ENCODE results near the gene TMEM39B.
"Not testable (repeated sequence)": the region's sequence is repeated elsewhere in the genome, so short reads cannot be mapped to it uniquely, and the experiment has no call there.

TMEM39B gene

DNA sequence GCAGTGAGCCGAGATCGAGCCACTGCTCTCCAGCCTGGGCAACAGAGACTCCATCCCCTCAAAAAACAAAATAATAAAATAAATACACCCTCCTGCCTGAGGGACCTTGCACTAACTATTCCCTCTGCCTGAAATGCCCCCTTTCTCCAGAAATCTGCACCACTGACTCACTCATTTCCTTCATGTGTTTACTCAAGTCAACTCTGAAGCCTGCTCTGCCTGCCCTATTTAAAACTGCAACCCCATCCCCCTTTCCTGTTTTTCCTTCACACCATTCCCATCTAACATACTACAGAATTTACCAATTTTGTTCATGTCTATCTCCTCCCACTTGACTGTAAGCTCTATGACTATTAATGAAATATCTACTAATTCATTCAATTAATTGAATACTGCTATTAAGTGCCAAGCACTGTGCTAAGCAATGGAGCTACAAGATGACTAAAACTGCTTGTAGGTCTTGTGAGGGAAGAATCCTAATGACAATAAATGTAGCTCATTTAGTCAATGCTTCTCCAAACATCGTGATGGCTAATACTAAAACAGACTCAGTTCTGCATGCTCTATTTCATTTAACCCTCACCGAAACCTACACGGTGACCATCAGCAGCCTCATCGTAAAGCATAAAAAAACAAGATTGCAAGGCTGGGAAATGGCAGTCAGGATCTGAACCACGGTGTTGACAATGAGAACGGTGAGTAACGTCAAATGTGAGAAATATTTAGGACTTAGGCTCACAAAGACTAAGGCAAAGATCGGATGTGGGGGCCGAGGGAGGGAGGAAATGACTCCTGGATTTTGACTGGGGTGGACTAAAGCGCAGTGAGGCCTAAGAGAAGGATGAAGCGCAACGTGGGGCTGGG is 749 bp upstream of the TMEM39B start:
- peak in 1 of 2 experiments; percentile 36 for DNase-seq

DNA sequence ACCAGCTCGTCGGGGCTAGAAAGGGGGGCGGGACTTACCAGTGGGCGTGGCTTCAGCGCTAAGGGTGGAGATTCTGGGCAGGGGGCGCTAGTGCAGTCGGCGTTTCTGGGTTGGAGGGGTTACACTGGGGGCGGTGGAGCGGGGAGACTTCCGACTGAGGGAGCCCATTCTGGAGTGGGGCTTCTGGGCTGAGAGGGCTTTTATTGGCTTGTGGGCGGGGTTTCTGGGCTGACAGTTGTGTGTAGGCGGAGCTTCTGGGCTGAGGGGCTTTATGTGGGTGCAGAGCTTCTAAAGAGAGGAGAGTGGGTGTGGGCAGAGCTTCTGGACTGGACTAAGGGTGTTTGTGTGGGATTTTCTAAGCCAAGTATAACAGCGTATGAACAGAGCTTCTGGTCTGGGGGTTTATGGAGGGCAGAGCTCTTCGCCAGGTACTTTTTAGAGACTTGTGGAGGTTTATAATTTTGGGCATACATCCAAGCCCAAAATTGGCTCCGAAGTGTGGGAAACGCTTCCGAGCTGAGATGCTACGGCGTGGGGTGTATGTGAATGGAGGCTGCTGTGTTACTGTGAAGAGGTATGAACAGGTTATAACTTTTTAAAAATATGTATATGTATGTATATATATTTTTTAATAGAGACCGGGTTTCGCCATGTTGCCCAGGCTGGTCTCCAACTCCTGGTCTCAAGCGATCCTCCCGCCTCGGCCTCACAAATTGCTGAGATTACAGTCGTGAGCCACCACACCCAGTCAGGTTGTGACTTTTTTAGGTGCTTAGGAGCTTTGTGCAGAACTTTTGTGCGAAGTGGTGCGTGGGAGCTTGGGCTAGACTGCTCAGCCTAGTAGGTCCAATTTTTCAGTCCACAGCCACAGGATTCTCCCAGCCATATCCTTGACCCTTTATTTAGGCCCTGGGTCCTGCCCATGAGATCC is 825 bp downstream of the TMEM39B start:
- DNase-seq, result peak in 1 of 2 experiments; percentile 81

DNA sequence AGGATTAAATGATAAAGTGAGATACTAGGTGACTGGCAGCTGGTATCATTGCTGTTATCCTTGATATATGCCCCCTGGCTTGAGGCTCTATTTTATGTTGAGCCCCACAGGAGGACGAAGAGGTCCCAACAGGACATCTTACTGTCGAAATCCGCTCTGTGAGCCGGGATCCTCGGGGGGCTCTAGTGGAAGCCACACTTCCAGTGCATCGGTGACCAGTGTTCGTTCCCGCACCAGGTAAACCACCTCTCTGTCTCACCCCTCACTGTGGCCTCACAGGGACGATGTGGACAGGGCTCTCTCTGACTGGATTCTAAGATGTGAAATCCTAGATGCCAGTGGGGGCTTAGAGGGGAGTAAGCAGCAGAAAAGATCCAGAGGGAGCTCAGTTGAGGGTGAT is 2.1 kb downstream of the TMEM39B start:
- no peak for DNase-seq

DNA sequence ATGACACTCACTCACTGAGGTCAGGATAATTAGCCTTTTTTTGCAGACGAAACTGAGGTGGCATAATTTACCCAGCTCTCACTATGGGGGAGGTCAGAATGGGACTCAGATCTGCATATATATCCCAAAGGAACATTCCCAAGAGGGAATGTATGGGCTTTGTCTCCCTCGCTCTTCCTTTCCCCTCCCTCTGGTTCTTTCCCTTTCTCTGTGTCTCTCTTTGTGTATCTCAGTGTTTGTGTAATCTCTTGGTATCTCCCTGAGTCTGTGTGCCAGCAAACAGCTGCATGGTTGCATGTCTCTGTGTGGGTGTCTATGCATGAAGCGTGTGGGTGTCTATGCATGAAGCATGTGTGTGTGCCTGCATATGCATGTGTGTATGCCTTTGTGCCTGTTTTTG is 4.7 kb downstream of the TMEM39B start:
- DNase-seq, result no peak

DNA sequence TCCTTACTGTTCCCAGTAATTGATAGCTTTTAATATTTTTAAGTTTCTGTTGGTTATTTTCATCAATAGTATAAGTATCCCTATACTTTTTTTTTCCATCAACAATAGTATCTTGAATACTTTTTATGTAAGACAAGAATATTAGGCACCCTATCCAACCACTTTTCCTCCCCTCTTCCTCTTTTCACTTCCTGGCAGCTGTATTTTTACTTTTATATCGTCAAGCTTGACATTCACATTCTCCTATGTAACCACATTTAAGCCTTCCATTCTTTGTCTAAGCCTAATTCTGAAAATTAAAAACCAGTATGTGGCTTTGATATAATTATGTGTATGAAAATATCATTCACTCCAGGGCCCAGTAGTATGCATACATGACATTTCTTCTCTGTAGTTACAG is 9.3 kb downstream of the TMEM39B start:
- DNase-seq, result no peak

DNA sequence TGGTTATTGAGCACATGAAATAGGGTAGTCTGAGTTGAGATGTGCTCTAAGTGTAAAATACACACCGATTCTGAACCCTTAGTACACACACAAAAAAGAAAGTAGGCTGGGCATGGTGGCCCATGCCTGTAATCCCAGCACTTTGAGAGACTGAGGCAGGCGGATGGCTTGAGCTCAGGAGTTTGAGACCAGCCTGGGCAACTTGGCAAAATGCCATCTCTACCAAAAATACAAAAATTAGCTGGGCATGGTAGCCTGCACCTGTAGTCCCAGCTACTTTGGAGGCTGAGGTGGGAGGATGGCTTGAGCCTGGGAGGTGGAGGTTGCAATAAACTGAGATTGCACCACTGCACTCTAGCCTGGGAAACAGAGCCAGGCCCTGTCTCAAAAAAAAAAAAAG is 13.6 kb downstream of the TMEM39B start:
- DNase-seq, result not testable (repeated sequence)

GRCh38 chr1:32091176-32091575 is 18.4 kb downstream of the TMEM39B start:
- no peak for DNase-seq

DNA sequence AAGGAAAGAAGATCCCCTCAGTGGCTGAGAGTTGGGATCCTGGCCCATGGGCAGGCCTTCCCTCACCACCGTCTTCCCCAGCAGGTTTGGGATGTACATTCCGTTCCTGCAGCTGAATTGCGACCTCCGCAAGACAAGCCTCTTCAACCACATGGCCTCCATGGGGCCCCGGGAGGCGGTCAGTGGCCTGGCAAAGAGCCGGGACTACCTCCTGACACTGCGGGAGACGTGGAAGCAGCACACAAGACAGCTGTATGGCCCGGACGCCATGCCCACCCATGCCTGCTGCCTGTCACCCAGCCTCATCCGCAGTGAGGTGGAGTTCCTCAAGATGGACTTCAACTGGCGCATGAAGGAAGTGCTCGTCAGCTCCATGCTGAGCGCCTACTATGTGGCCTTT is 18.9 kb downstream of the TMEM39B start:
- no peak for DNase-seq

GRCh38 chr1:32094746-32095521 is 22.2 kb downstream of the TMEM39B start:
- DNase-seq, result no peak

GRCh38 chr1:32099426-32099825 is 26.7 kb downstream of the TMEM39B start:
- DNase-seq, result no peak

GRCh38 chr1:32100359-32100758 is 27.6 kb downstream of the TMEM39B start:
- DNase-seq, result no peak

GRCh38 chr1:32100807-32101708 is 28.3 kb downstream of the TMEM39B start:
- peak in 1 of 2 experiments; percentile 38 for DNase-seq

DNA sequence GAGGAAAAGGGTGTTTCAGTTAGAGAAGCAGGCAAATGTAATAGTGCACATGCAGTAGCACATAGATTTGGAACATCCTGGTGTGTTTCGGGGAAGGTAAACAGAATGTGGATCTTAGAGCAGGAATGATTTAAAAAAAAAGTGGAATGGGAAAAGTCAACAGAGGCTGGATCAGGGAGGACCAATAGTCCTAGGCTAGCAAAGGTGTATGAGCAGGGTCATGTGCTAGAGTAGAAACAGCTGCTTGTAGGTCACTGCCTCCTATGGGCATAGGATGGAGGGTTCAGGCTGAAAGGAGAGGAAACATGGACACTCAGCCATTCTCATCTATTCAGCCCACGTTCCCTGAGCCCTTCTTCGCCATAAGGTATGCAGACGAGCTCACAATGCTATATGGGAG is 31.4 kb downstream of the TMEM39B start:
- DNase-seq, result no peak

GRCh38 chr1:32105338-32105737 is 32.6 kb downstream of the TMEM39B start:
- DNase-seq, result no peak

DNA sequence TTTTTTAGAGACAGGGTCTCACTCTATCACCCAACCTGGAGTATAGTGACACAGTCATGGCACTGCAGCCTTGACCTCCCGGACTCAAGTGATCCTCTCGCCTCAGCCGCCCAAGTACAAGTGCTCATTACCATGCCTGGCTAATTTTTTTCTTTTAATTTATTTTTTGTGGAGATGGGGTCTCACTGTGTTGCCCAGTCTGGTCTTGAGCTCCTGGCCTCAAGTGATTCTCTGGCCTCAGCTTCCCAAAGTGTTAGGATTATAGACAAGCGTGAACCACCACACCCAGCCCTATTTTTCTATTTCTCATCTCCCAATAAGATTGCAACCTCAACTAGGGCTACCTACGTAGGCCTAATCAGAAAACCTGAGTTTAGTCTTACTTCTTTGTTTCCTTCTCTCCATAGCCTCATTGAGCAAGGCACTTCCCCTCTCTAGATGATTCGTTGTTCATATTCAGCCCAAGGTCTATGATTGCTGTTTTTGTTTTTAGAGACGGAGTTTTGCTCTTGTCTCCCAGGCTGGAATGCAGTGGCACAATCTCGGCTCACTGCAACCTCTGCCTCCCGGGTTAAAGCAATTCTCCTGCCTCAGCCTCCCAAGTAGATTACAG is 34.0 kb downstream of the TMEM39B start:
- DNase-seq, result no peak

DNA sequence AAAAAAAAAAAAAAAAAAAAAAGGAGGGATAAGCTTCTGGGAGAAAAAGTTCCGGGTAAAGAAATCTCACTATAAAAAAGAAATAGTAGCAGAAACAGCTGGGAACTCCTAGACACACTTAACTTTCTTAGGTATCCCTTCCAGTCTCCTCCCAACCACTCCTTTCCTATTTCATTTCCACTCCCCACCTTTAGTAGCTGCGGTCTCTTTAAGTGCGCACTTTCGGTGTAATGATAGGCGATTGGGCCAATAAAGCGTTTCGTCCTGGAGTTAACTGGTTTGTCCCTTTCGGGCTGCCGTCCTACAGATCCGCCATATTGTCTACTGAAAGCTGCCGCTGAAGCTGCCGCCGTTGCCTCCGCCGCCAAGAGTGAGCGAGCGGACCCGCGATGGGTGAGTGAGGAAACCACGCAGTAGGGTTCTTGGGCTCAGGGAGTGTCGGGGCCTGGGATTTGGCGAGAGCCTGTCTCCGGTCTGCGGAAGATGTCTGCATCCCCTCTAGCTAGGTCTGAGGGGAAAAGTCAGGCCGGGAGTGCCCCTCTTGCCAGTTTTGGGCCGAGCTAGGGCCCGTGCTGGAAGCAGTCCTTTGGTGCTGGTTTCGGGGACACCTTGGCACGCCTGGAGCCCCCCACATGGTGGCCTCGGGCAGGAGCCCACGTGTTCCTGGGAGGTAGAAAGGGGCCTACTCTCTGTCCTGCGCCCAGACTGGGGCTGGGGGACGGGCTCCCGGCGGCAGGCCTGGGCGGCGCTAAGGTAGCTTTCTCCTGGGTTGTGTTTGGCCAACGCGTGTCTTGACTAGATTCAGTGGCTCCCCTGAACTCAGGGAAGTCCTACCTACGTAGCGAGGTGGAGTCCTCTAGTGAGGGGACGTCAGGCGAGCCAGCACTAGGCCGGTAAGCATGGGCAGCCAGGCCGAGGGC is 35.3 kb downstream of the TMEM39B start, which contains the start of gene KPNA6:
KPNA6 (plus strand) TSS at position 315 of the 920 bp plus-strand sequence; CDS start at position 390, 75 bp downstream.
- DNase-seq, result peak; percentile 70 to 92

GRCh38 chr1:32111040-32111623 is 38.4 kb downstream of the TMEM39B start:
- DNase-seq, result no peak

DNA sequence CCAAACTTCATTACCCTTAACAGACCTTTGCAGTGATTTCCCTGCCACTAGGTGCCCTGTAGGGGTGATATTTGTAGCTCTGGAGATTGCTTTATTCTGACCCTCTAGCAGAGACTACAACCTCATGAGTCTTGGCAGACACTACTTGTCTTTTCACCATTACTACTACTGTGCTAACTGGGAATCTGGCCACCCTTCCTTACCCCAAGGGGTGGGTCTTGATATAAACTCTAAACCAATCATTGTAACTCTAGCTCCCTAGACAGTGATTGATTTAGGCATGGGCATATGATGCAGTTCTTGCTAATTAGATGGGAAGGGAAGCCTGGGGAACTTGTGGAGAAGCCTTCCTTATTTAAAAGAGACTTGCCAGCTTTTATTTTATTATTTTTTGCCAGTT is 39.0 kb downstream of the TMEM39B start:
- no peak for DNase-seq

DNA sequence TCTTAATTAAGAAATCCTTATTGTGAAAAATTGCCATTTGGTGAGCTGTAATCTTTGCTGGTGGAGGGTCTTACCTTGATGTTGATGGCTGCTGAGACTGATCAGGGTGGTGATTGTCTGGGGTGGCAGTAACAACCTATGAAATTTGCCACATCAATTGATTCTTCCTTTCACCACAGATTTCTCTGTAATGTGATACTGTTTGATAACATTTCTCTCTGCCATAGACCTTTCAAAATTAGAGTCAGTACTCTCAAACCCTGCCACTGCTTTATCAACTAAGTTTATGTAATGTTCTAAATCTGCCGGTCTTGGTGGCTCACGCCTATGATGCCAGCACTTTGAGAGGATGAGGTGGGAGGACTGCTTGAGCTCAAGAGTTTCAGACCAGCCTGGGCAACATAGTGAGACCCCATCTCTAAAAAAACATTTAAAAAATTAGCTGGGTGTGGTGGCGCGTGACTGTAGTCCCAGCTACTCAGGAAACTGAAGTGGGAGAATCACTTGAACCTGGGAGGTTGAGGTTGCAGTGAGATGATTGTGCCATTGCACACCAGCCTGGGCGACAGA is 40.2 kb downstream of the TMEM39B start:
- no peak for DNase-seq

Data from SW 1271 (cell line).